A673 (cell line): ENCODE results near the gene PTPN1.

Source experiments
- EZH2 ChIP-seq: fragments of 200-600 bp; sonication (generic); IDR thresholded peaks from 2 replicates; pipeline ENCODE4 v1.6.1; 2017; ENCODE audit warnings: borderline replicate concordance, low read depth, mild to moderate bottlenecking, mixed read lengths, antibody characterized with exemption, low read length; ENCODE audit not compliant: poor library complexity, severe bottlenecking
- TF ChIP-seq, protein P1 (sequence below): fragments of 300-800, 200-600 bp; sonication (generic); conservative IDR thresholded peaks from 2 replicates; pipeline ENCODE4 v1.5.1; 2017; ENCODE audit warnings: low read depth, mild to moderate bottlenecking, antibody characterized with exemption, low read length, moderate library complexity, mixed read lengths

DNA sequence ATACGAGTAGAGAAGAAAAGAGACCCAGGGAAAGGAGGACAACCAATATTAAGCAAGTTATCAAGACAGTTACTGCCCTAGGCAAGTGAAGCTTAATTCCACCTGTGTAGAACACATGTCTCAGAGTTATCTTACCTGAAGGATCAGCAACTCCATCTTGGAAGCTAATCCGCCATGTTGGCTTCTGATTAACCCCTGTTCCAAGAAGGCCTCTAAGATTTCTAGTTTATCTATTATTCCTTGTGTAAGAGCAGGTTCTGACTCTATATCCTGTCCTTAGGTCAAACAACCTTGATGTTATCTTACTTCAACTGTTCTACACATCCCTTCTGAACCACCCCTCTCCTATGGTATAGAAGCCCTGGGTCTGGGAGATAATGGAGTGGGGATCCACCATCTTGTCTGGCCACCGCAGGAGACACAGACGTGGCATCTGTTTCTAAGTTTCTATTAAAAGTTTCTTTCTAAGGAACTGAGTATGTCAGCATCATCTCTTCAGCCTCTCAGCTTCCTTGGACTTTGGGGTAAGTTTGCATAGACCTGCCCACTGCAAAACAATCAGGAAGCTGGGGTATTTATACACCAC, 27.7 kb upstream of the PTPN1 start:
- no peak for TF ChIP-seq EZH2
- TF ChIP-seq, protein P1, sequence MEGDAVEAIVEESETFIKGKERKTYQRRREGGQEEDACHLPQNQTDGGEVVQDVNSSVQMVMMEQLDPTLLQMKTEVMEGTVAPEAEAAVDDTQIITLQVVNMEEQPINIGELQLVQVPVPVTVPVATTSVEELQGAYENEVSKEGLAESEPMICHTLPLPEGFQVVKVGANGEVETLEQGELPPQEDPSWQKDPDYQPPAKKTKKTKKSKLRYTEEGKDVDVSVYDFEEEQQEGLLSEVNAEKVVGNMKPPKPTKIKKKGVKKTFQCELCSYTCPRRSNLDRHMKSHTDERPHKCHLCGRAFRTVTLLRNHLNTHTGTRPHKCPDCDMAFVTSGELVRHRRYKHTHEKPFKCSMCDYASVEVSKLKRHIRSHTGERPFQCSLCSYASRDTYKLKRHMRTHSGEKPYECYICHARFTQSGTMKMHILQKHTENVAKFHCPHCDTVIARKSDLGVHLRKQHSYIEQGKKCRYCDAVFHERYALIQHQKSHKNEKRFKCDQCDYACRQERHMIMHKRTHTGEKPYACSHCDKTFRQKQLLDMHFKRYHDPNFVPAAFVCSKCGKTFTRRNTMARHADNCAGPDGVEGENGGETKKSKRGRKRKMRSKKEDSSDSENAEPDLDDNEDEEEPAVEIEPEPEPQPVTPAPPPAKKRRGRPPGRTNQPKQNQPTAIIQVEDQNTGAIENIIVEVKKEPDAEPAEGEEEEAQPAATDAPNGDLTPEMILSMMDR: no peak
